Midbrain (tissue), 1 donor: ENCODE data around the gene DISP2.

Experiments used
- DNase-seq: peaks from one replicate; lab custom pipeline; 2025; lab: John Stamatoyannopoulos, UW

DISP2 gene

GRCh38 chr15:40424483-40425115 is 66.6 kb downstream of the DISP2 start:
- no peak for DNase-seq

- DNase-seq: no peak
Measured at GRCh38 chr15:40425681-40426080, 67.7 kb downstream of the DISP2 start.

GRCh38 chr15:40427188-40427587 is 69.2 kb downstream of the DISP2 start:
- no peak for DNase-seq

GRCh38 chr15:40428185-40428584 is 70.2 kb downstream of the DISP2 start:
- DNase-seq: no peak
